ENCODE data around the gene MTX1. TPM values are rescaled to one million over a fixed set of nuclear protein-coding genes. Genes with fewer than 3 reads are reported as not detected.
A peak's percentile ranks its signal among the peaks of the same experiment; 100 is the strongest.

MTX1 gene
- total and polyA plus RNA-seq, 2 experiments from 2014 or later = 61.4 to 69.2 TPM

- TF ChIP-seq EZH2 (IDR thresholded peaks at IDR 0.05; ENCODE audit: insufficient read depth, poor library complexity, severe bottlenecking) = no peak
- no peak for TF ChIP-seq EZH2phosphoT487 (IDR thresholded peaks at IDR 0.05; ENCODE audit: insufficient read depth, low read depth)
- peak; percentile 13 for DNase-seq
- Histone ChIP-seq H3F3A (ENCODE audit: insufficient read depth) (peaks cover 22% of the 10 kb centered on the region), H3K36me3 (ENCODE audit: low read depth) (peaks cover 6% of the 10 kb centered on the region; the same call in 1 of the 2 replicates), H3K4me1 (ENCODE audit: insufficient read depth) (peaks cover 11% of the 10 kb centered on the region), H3K79me2 (ENCODE audit: insufficient read depth) (peaks cover 32% of the 10 kb centered on the region), H3K9me2 (ENCODE audit: insufficient read depth) (no peaks in the 10 kb centered on the region), H4K20me1 (ENCODE audit: insufficient read depth) (no peaks in the 10 kb centered on the region), H3K27ac (peak overlapping the region; percentile 90), H3K4me3 (peak overlapping the region; percentile 88), H3K9me3 (ENCODE audit: low read depth) (no peaks in the 10 kb centered on the region), H3K9ac (peak overlapping the region; percentile 96), H3K27me3 (replicated peaks; ENCODE audit: insufficient read depth) (no peaks in the 10 kb centered on the region), H2AFZ (peak overlapping the region; percentile 82), H3K4me2 (ENCODE audit: unreplicated experiment) (peak overlapping the region; percentile 97)
- WGBS, 2 experiments (ENCODE audit: low coverage in 1 of 2, low lambda C conversion rate in 2 of 2, missing lambda C conversion rate in 2 of 2) = 22 to 32% methylated on average over 8 of the region's 8 CpGs
- in situ Hi-C loops (cut with MboI) = no loop called here
Observed at GRCh38 chr1:155171836-155172731, 36.4 kb upstream of the MTX1 start.

GRCh38 chr1:155172732-155173477 is 35.6 kb upstream of the MTX1 start, which contains the start of gene KRTCAP2:
Gene KRTCAP2 (minus strand): TSS chr1:155173304. CDS start chr1:155173224, 80 bp downstream.
- Histone ChIP-seq H2AFZ (peak within 1 kb of the TSS; percentile 82), H3K27me3 (replicated peaks; ENCODE audit: insufficient read depth) (no peaks in the 10 kb centered on the region), H3F3A (ENCODE audit: insufficient read depth) (peaks cover 22% of the 10 kb centered on the region), H3K4me1 (ENCODE audit: insufficient read depth) (peaks cover 11% of the 10 kb centered on the region), H3K9ac (peak within 1 kb of the TSS; percentile 96), H3K9me3 (ENCODE audit: low read depth) (no peaks in the 10 kb centered on the region), H3K9me2 (ENCODE audit: insufficient read depth) (no peaks in the 10 kb centered on the region), H3K27ac (peak within 1 kb of the TSS; percentile 90), H3K4me2 (ENCODE audit: unreplicated experiment) (peak within 1 kb of the TSS; percentile 97), H4K20me1 (ENCODE audit: insufficient read depth) (no peaks in the 10 kb centered on the region), H3K79me2 (ENCODE audit: insufficient read depth) (peaks cover 32% of the 10 kb centered on the region), H3K4me3 (peak within 1 kb of the TSS; percentile 88), H3K36me3 (ENCODE audit: low read depth) (peaks cover 6% of the 10 kb centered on the region; the same call in 1 of the 2 replicates)
- peak; percentile 98 for DNase-seq
- in situ Hi-C loops (cut with MboI) = no loop called here
- WGBS, 2 experiments (ENCODE audit: low coverage in 1 of 2, low lambda C conversion rate in 2 of 2, missing lambda C conversion rate in 2 of 2) = 1 to 2% methylated on average over 44 to 52 of the region's 57 CpGs
- TF ChIP-seq EZH2phosphoT487 (IDR thresholded peaks at IDR 0.05; ENCODE audit: insufficient read depth, low read depth) (no peak), EZH2 (IDR thresholded peaks at IDR 0.05; ENCODE audit: insufficient read depth, poor library complexity, severe bottlenecking) (no peak)

GRCh38 chr1:155173478-155174323 is 34.8 kb upstream of the MTX1 start, which contains the start of gene TRIM46:
Gene TRIM46 (plus strand): TSS chr1:155173849. CDS start chr1:155173967, 118 bp downstream.
- Histone ChIP-seq H3K4me1 (ENCODE audit: insufficient read depth) (peaks cover 11% of the 10 kb centered on the region), H3K9me3 (ENCODE audit: low read depth) (no peaks in the 10 kb centered on the region), H3K4me2 (ENCODE audit: unreplicated experiment) (peak within 1 kb of the TSS; percentile 97), H2AFZ (peak within 1 kb of the TSS; percentile 82), H3K9me2 (ENCODE audit: insufficient read depth) (no peaks in the 10 kb centered on the region), H3K9ac (peak within 1 kb of the TSS; percentile 96), H3K27ac (peak within 1 kb of the TSS; percentile 90), H3K79me2 (ENCODE audit: insufficient read depth) (peaks cover 32% of the 10 kb centered on the region), H3K27me3 (replicated peaks; ENCODE audit: insufficient read depth) (no peaks in the 10 kb centered on the region), H3F3A (ENCODE audit: insufficient read depth) (peaks cover 15% of the 10 kb centered on the region), H4K20me1 (ENCODE audit: insufficient read depth) (no peaks in the 10 kb centered on the region), H3K36me3 (ENCODE audit: low read depth) (peaks cover 6% of the 10 kb centered on the region; the same call in 1 of the 2 replicates), H3K4me3 (peak within 1 kb of the TSS; percentile 88)
- DNase-seq = peak; percentile 61
- WGBS, 2 experiments (ENCODE audit: low coverage in 1 of 2, low lambda C conversion rate in 2 of 2, missing lambda C conversion rate in 2 of 2) = 2 to 4% methylated on average over 28 to 38 of the region's 38 CpGs
- in situ Hi-C loops (cut with MboI) = no loop called here
- TF ChIP-seq EZH2 (IDR thresholded peaks at IDR 0.05; ENCODE audit: insufficient read depth, poor library complexity, severe bottlenecking) (no peak), EZH2phosphoT487 (IDR thresholded peaks at IDR 0.05; ENCODE audit: insufficient read depth, low read depth) (no peak)

Data from GM23248 (cell line).